Measurements from ENCODE around the gene FLT1. TPM values are rescaled to one million over a fixed set of nuclear protein-coding genes. Genes with fewer than 3 reads are reported as not detected.

FLT1 gene
- total and polyA plus RNA-seq, 9 donors, result 5.8 to 31.4 (median 9.9) TPM

DNA sequence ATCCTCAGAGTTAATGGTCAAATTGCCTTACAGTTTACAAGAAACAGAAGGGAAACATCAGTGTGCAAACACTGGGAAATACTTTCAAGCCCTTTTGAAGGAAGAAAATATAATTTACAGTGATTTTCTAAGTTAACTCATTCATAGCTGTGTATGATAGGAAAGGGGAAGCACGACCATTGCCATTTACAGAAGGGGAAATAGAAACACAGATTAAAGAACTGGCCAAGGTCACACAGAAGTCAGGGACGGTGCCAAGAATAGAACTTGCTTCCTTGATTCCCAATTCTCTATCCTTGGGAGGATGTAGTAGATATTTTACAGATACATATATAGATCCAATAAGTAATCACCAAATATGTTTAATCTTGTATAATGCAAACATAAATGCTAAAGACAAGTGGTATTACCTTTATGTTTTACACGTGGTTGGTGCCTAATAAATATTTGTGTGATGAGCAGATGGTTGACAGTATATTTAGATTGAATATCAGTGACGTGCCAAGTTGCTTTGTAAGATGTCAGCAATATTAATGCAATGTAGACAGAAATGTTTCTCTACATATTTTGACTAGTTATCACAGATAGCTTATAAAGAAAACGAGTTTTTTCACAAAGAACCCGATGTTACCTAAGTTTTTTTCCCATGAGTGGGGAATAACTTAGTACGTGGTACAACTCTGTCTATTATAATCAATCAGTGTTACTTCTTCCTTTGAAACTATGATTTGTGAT, 73.1 kb downstream of the FLT1 start:
- no peak for DNase-seq
- H3K27ac ChIP-seq, result no peak overlapping the region
- H3K4me3 ChIP-seq, result no peak overlapping the region
- no peaks in the 10 kb centered on the region for H3K4me1 ChIP-seq (ENCODE audit: insufficient read depth)
- intact Hi-C loops (cut with DNase I), result no loop called here
- no peaks in the 10 kb centered on the region for H3K27me3 ChIP-seq
- no peaks in the 10 kb centered on the region for H3K9me3 ChIP-seq
- TF ChIP-seq CTCF (IDR thresholded peaks at IDR 0.05) (no peak), POLR2A (IDR thresholded peaks at IDR 0.05) (no peak), EP300 (IDR thresholded peaks at IDR 0.05) (no peak)
- WGBS, 3 donors, result 25 to 50% (median 31%) methylated on average over 7 of the region's 7 CpGs
- H3K36me3 ChIP-seq, result no peaks in the 10 kb centered on the region

DNA sequence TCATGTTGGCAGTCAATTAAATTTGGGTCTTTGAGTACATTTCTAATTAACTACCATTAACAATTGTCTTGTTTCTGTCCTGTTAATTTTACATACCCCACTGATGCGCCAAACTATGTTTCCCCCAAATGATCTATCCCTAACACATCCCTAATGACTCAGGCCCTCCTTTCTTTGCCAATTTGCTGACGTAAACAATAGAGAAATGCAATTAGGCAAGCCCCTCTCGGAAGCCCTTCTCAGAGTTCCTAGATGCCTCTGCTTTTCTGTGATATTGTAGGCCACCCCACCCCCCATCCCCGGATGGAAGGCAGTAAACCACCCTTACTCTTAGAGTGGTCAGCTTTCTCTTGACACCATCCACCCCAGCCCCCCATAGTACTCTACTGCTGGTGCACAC, 74.2 kb downstream of the FLT1 start:
- Histone ChIP-seq H3K4me3 (no peak overlapping the region), H3K27me3 (no peaks in the 10 kb centered on the region), H3K4me1 (ENCODE audit: insufficient read depth) (no peaks in the 10 kb centered on the region), H3K27ac (no peak overlapping the region), H3K9me3 (no peaks in the 10 kb centered on the region), H3K36me3 (no peaks in the 10 kb centered on the region)
- DNase-seq, result no peak
- intact Hi-C loops (cut with DNase I), result no loop called here
- no peak for TF ChIP-seq CTCF (IDR thresholded peaks at IDR 0.05)
- TF ChIP-seq POLR2A (IDR thresholded peaks at IDR 0.05), result no peak
- no peak for TF ChIP-seq EP300 (IDR thresholded peaks at IDR 0.05)
- WGBS, 3 donors, result 61 to 73% (median 69%) methylated on average over 4 of the region's 4 CpGs

- WGBS, 3 donors, result 61 to 75% (median 67%) methylated on average over 3 of the region's 3 CpGs
- H3K9me3 ChIP-seq, result no peaks in the 10 kb centered on the region
- no peak for DNase-seq
- H3K27ac ChIP-seq, result no peak overlapping the region
- intact Hi-C loops (cut with DNase I), result no loop called here
- no peaks in the 10 kb centered on the region for H3K4me1 ChIP-seq (ENCODE audit: insufficient read depth)
- H3K36me3 ChIP-seq, result no peaks in the 10 kb centered on the region
- TF ChIP-seq EP300 (IDR thresholded peaks at IDR 0.05), result no peak
- TF ChIP-seq CTCF (IDR thresholded peaks at IDR 0.05), result no peak
- TF ChIP-seq POLR2A (IDR thresholded peaks at IDR 0.05), result no peak
- H3K27me3 ChIP-seq, result no peaks in the 10 kb centered on the region
- H3K4me3 ChIP-seq, result no peak overlapping the region
These were observed 78.9 kb downstream of the FLT1 start for GRCh38 chr13:28415994-28416421.

DNA sequence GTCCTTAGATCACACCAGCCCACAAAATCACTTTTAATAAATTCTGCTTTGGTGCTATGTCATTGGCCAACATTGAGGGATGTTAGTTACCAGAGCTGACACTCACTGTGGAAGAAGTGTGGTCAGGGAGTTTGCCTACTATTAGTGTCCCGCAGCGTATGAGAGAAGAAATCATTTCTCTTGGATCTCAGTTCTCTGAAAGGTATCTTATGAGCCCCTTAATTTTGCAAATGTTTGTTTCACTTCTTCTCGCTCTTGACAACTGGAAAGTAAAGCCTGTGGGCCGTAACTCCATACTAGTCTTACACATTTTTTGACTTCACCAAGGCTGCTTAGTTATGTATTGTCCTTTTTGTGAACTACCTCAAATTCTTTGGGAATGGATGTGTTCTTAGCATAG, 80.9 kb downstream of the FLT1 start:
- Histone ChIP-seq H3K4me1 (ENCODE audit: insufficient read depth) (no peaks in the 10 kb centered on the region), H3K36me3 (no peaks in the 10 kb centered on the region), H3K4me3 (no peak overlapping the region), H3K9me3 (no peaks in the 10 kb centered on the region), H3K27me3 (no peaks in the 10 kb centered on the region), H3K27ac (no peak overlapping the region)
- TF ChIP-seq EP300 (IDR thresholded peaks at IDR 0.05), result no peak
- TF ChIP-seq POLR2A (IDR thresholded peaks at IDR 0.05), result no peak
- no peak for TF ChIP-seq CTCF (IDR thresholded peaks at IDR 0.05)
- intact Hi-C loops (cut with DNase I), result no loop called here
- no peak for DNase-seq
- 89 to 95% (median 94%) methylated on average over 4 of the region's 4 CpGs for WGBS, 3 donors
